ENCODE results near the gene CENPT. TPM values are rescaled to one million over a fixed set of nuclear protein-coding genes. Genes with fewer than 3 reads are reported as not detected.

CENPT gene
- total and polyA plus RNA-seq, 2 of the 13 experiments (the other 11 are each of a cell fraction or from before 2014, with no cell fraction given) = 40.9 to 43.3 TPM

GRCh38 chr16:67842509-67843342, 4.8 kb downstream of the CENPT start (continued):
- TF ChIP-seq ZNF710 (CRISPR knock-in tag; IDR thresholded peaks at IDR 0.05; ENCODE audit: borderline replicate concordance) (peak; percentile 74), HOMEZ (CRISPR knock-in tag; IDR thresholded peaks at IDR 0.05; ENCODE audit: low read depth) (no peak), ZNF318 (CRISPR knock-in tag; IDR thresholded peaks at IDR 0.05) (peak; percentile 90; the same call in 1 of the 2 replicates), MAX (IDR thresholded peaks at IDR 0.05) (peak; percentile 87), MED13 (CRISPR knock-in tag; IDR thresholded peaks at IDR 0.05) (peak; percentile 64; the same call in 1 of the 2 replicates), FOXP1 (IDR thresholded peaks at IDR 0.05) (no peak), FOXP1 (CRISPR knock-in tag; IDR thresholded peaks at IDR 0.05) (0 out of 2 replicates have a peak, but pooled peaks have one; percentile 5), MTA1 (CRISPR knock-in tag; IDR thresholded peaks at IDR 0.05; ENCODE audit: borderline replicate concordance) (peak; percentile 79; the same call in 1 of the 2 replicates), ESRRA (CRISPR knock-in tag; IDR thresholded peaks at IDR 0.05; ENCODE audit: low read depth) (peak; percentile 73), SP5 (CRISPR knock-in tag; IDR thresholded peaks at IDR 0.05; ENCODE audit: borderline replicate concordance, low read depth) (no peak), ZNF230 (CRISPR knock-in tag; IDR thresholded peaks at IDR 0.05) (peak; percentile 90), RXRB (CRISPR knock-in tag; IDR thresholded peaks at IDR 0.05; ENCODE audit: borderline replicate concordance) (peak; percentile 32), ZNF333 (CRISPR knock-in tag; IDR thresholded peaks at IDR 0.05; ENCODE audit: borderline replicate concordance) (peak; percentile 90), ZSCAN20 (CRISPR knock-in tag; IDR thresholded peaks at IDR 0.05; ENCODE audit: borderline replicate concordance) (no peak), ZFY (CRISPR knock-in tag; IDR thresholded peaks at IDR 0.05) (peak; percentile 87), TBX2 (CRISPR knock-in tag; IDR thresholded peaks at IDR 0.05; ENCODE audit: borderline replicate concordance) (peak; percentile 15; the same call in 1 of the 2 replicates)
